Measurements from ENCODE around the gene DMXL2. TPM values are rescaled to one million over a fixed set of nuclear protein-coding genes. Genes with fewer than 3 reads are reported as not detected.

Gene DMXL2
- total and polyA plus RNA-seq, 9 of the 15 experiments (the other 6 are each of a cell fraction or from before 2014, with no cell fraction given): 9.3 to 57.7 (median 30.7) TPM

- Histone ChIP-seq H3K36me3 (ENCODE audit: control insufficient read depth, insufficient read depth, low read length) (peaks cover 36% of the 10 kb centered on the region), H2AFZ (ENCODE audit: low read depth, low read length) (no peak overlapping the region), H3K4me1 (replicated peaks in 1 of 2; ENCODE audit: control insufficient read depth in 2 of 2, insufficient read depth in 2 of 2, low read length in 2 of 2) (no peaks in the 10 kb centered on the region), H4K20me1 (replicated peaks; ENCODE audit: control insufficient read depth, insufficient read depth, low read length) (no peaks in the 10 kb centered on the region), H3K4me2 (ENCODE audit: insufficient read depth, low read length) (no peak overlapping the region), H3K27me3 (ENCODE audit: control insufficient read depth in 2 of 2, insufficient read depth in 2 of 2, low read length in 2 of 2) (no peaks in the 10 kb centered on the region), H3K4me3 (no peak overlapping the region), H3K9me3 (replicated peaks; ENCODE audit: control insufficient read depth, insufficient read depth, low read depth, low read length) (no peaks in the 10 kb centered on the region), H3K9ac (ENCODE audit: insufficient read depth in 1 of 2, low read depth in 2 of 2, low read length in 2 of 2) (no peak overlapping the region), H3K27ac (ENCODE audit: extremely low read depth, low read depth, low read length) (no peak overlapping the region), H3K79me2 (ENCODE audit: control insufficient read depth, insufficient read depth, low read length) (no peaks in the 10 kb centered on the region), H3K9me1 (ENCODE audit: control insufficient read depth, insufficient read depth, low read length) (no peaks in the 10 kb centered on the region)
- POLR2A ChIA-PET: no interaction called here
- intact Hi-C loops (cut with micrococcal nuclease) (loop anchor here (5.0 kb wide), 1 partner anchor 112 kb away; no protein-coding TSS in a partner anchor), in situ Hi-C loops (cut with MboI) (no loop called here)
- FAIRE-seq: no peak
- WGBS (ENCODE audit: insufficient coverage, low coverage, missing lambda C conversion rate): 82% methylated on average over 9 of the region's 9 CpGs
- TF ChIP-seq FOXA3 (CRISPR knock-in tag; conservative IDR thresholded peaks at IDR 0.05 in 1 of 2, IDR thresholded peaks at IDR 0.05 in 1 of 2) (no peak), HDAC8 (tag; IDR thresholded peaks at IDR 0.05) (no peak), SIX5 (IDR thresholded peaks at IDR 0.05; ENCODE audit: borderline replicate concordance in 1 of 2, insufficient read depth in 1 of 2, low read depth in 1 of 2, low read length in 2 of 2) (no peak), ZNF707 (CRISPR knock-in tag; conservative IDR thresholded peaks at IDR 0.05) (no peak), SOX6 (IDR thresholded peaks at IDR 0.05) (no peak), TEAD4 (IDR thresholded peaks at IDR 0.05; ENCODE audit: low read length) (no peak), TEAD4 (CRISPR knock-in tag; IDR thresholded peaks at IDR 0.05; ENCODE audit: borderline replicate concordance) (no peak)
- TF ChIP-seq, protein P1, sequence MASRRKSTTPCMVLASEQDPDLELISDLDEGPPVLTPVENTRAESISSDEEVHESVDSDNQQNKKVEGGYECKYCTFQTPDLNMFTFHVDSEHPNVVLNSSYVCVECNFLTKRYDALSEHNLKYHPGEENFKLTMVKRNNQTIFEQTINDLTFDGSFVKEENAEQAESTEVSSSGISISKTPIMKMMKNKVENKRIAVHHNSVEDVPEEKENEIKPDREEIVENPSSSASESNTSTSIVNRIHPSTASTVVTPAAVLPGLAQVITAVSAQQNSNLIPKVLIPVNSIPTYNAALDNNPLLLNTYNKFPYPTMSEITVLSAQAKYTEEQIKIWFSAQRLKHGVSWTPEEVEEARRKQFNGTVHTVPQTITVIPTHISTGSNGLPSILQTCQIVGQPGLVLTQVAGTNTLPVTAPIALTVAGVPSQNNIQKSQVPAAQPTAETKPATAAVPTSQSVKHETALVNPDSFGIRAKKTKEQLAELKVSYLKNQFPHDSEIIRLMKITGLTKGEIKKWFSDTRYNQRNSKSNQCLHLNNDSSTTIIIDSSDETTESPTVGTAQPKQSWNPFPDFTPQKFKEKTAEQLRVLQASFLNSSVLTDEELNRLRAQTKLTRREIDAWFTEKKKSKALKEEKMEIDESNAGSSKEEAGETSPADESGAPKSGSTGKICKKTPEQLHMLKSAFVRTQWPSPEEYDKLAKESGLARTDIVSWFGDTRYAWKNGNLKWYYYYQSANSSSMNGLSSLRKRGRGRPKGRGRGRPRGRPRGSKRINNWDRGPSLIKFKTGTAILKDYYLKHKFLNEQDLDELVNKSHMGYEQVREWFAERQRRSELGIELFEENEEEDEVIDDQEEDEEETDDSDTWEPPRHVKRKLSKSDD (conservative IDR thresholded peaks at IDR 0.05; ENCODE audit: low read length): no peak
- TF ChIP-seq, protein P2, sequence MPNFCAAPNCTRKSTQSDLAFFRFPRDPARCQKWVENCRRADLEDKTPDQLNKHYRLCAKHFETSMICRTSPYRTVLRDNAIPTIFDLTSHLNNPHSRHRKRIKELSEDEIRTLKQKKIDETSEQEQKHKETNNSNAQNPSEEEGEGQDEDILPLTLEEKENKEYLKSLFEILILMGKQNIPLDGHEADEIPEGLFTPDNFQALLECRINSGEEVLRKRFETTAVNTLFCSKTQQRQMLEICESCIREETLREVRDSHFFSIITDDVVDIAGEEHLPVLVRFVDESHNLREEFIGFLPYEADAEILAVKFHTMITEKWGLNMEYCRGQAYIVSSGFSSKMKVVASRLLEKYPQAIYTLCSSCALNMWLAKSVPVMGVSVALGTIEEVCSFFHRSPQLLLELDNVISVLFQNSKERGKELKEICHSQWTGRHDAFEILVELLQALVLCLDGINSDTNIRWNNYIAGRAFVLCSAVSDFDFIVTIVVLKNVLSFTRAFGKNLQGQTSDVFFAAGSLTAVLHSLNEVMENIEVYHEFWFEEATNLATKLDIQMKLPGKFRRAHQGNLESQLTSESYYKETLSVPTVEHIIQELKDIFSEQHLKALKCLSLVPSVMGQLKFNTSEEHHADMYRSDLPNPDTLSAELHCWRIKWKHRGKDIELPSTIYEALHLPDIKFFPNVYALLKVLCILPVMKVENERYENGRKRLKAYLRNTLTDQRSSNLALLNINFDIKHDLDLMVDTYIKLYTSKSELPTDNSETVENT (CRISPR knock-in tag; IDR thresholded peaks at IDR 0.05): no peak
- DNase-seq (ENCODE audit: extremely low read depth in 1 of 4, low spot score in 3 of 4): no peak
- no peak for ATAC-seq
- CTCF ChIA-PET (ENCODE audit: low intra/inter-chr PET ratio): interaction anchor here (0.6 kb wide), 1 partner anchor 28 kb away, joined by 3 read pairs; no protein-coding TSS in a partner anchor
- no TSS peak for BruUV-seq (replicated peaks)
Observed at GRCh38 chr15:51494411-51495314, 127.9 kb downstream of the DMXL2 start.
